Measurements from ENCODE around the gene TMEM220. TPM values are rescaled to one million over a fixed set of nuclear protein-coding genes. Genes with fewer than 3 reads are reported as not detected.

The TMEM220 gene
- total RNA-seq, 1 donor from 2014 or later, result 5.1 TPM

DNA sequence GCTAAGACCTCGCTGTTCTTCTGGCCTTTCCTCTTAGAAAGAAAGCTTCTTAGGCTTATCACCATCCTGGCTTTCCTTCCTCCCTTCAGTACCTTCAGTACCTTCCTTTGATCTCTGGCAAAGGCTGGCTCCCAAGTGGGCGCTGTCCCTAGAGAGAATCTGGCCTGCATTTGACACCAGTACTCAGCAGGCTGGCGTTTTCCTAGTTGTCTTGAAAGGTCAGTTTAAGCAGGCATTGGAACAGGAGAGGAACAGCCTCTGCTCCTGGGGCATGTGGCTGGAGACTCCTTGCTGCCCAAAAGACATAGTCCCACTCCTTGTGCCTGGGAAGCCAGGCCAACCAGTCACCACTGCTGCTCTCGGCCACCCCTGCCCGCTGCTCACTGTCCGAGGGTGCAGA lies 40.0 kb upstream of the TMEM220 start:
- Mint-ChIP-seq H3K4me1 (peaks cover 34% of the 10 kb centered on the region), H3K27me3 (ENCODE audit: low read depth) (peaks cover 6% of the 10 kb centered on the region), H3K36me3 (ENCODE audit: low read depth) (peaks cover 7% of the 10 kb centered on the region), H3K4me3 (no peak overlapping the region), H3K27ac (ENCODE audit: unreplicated experiment) (no peak overlapping the region), H3K9me3 (peaks cover 10% of the 10 kb centered on the region)
- DNase-seq (ENCODE audit: low read depth, low spot score), result no peak
- no peak for TF ChIP-seq CTCF (conservative IDR thresholded peaks at IDR 0.05)

DNA sequence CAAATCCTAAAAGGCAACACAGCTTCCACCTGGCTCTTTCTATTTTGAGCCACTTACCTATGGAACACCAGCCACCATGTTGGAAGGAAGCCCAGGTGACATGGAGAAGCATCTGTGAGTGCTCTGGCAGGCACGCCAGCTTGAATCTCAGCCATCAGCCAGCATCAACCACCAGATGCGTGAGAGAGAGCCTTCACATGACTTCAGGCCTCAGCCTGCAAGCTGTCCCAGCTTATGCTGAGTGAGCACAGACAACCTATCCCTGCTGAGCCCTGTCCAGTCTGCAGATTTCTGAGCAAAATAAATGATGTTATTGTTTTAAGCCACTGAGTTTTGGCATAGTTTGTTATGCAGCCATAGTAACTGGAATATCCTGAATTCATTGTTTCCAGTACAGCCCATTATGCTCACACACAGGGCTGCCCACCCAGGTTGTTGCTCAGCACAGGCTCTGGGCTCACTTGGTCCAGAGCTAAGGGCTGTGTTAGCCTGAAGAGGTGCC lies 39.0 kb upstream of the TMEM220 start:
- Mint-ChIP-seq H3K4me1 (peaks cover 30% of the 10 kb centered on the region), H3K9me3 (peaks cover 10% of the 10 kb centered on the region), H3K36me3 (ENCODE audit: low read depth) (peaks cover 5% of the 10 kb centered on the region), H3K27ac (ENCODE audit: unreplicated experiment) (no peak overlapping the region), H3K27me3 (ENCODE audit: low read depth) (peaks cover 3% of the 10 kb centered on the region), H3K4me3 (no peak overlapping the region)
- DNase-seq (ENCODE audit: low read depth, low spot score), result no peak
- no peak for TF ChIP-seq CTCF (conservative IDR thresholded peaks at IDR 0.05)

GRCh38 chr17:10767232-10767631 lies 37.4 kb upstream of the TMEM220 start:
- peaks cover 15% of the 10 kb centered on the region for H3K4me1 Mint-ChIP-seq
- H3K36me3 Mint-ChIP-seq (ENCODE audit: low read depth), result peaks cover 4% of the 10 kb centered on the region
- no peak for TF ChIP-seq CTCF (conservative IDR thresholded peaks at IDR 0.05)
- DNase-seq (ENCODE audit: low read depth, low spot score), result no peak
- peaks cover 5% of the 10 kb centered on the region for H3K9me3 Mint-ChIP-seq
- no peak overlapping the region for H3K4me3 Mint-ChIP-seq
- H3K27me3 Mint-ChIP-seq (ENCODE audit: low read depth), result peaks cover 2% of the 10 kb centered on the region
- H3K27ac Mint-ChIP-seq (ENCODE audit: unreplicated experiment), result no peak overlapping the region

DNA sequence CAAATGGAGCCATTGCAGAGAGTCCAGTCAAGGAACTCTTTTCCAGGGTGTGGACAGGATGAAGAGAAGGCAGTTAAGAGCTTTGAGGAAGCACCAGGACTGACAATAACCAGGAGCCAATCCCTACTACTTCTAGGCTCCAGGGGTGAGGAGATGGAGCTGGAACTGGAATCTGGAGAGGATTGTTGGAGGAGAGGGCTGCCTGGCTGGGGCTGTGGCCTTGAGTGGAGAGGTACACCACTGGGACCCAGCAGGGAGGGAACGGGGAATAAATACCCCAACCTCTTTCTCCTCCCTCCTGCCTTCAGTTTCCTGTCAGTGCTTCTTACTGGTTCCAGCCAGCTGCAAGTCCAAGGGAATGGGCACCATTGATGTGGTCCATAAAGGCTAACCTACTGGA lies 32.2 kb upstream of the TMEM220 start:
- DNase-seq (ENCODE audit: low read depth, low spot score), result no peak
- H3K27ac Mint-ChIP-seq (ENCODE audit: unreplicated experiment), result no peak overlapping the region
- no peaks in the 10 kb centered on the region for H3K4me1 Mint-ChIP-seq
- H3K36me3 Mint-ChIP-seq (ENCODE audit: low read depth), result no peaks in the 10 kb centered on the region
- H3K9me3 Mint-ChIP-seq, result no peaks in the 10 kb centered on the region
- TF ChIP-seq CTCF (conservative IDR thresholded peaks at IDR 0.05), result no peak
- no peak overlapping the region for H3K4me3 Mint-ChIP-seq
- peaks cover 2% of the 10 kb centered on the region for H3K27me3 Mint-ChIP-seq (ENCODE audit: low read depth)

- Mint-ChIP-seq H3K27ac (ENCODE audit: unreplicated experiment) (peak overlapping the region; percentile 43), H3K27me3 (ENCODE audit: low read depth) (peaks cover 6% of the 10 kb centered on the region), H3K4me3 (no peak overlapping the region), H3K36me3 (ENCODE audit: low read depth) (no peaks in the 10 kb centered on the region), H3K4me1 (peaks cover 4% of the 10 kb centered on the region), H3K9me3 (no peaks in the 10 kb centered on the region)
- TF ChIP-seq CTCF (conservative IDR thresholded peaks at IDR 0.05), result no peak
- DNase-seq (ENCODE audit: low read depth, low spot score), result no peak
Measured at GRCh38 chr17:10761281-10761680, 31.5 kb upstream of the TMEM220 start.

- no peak for TF ChIP-seq CTCF (conservative IDR thresholded peaks at IDR 0.05)
- no peak overlapping the region for H3K4me3 Mint-ChIP-seq
- peaks cover 21% of the 10 kb centered on the region for H3K27me3 Mint-ChIP-seq (ENCODE audit: low read depth)
- no peaks in the 10 kb centered on the region for H3K9me3 Mint-ChIP-seq
- DNase-seq (ENCODE audit: low read depth, low spot score), result no peak
- peaks cover 20% of the 10 kb centered on the region for H3K4me1 Mint-ChIP-seq
- no peak overlapping the region for H3K27ac Mint-ChIP-seq (ENCODE audit: unreplicated experiment)
- no peaks in the 10 kb centered on the region for H3K36me3 Mint-ChIP-seq (ENCODE audit: low read depth)
Measured at GRCh38 chr17:10758062-10758461, 28.2 kb upstream of the TMEM220 start.

Data from neural crest cell (in vitro differentiated cells).